GM21526 (cell line): ENCODE measurements around the gene SP5.
"Not testable (repeated sequence)": the region's sequence is repeated elsewhere in the genome, so short reads cannot be mapped to it uniquely, and the experiment has no call there.

ENCODE experiments used
- ATAC-seq: cut with Tn5 transposase; IDR thresholded peaks from one replicate; pipeline ENCODE4 v1.9.1; 2021; ENCODE audit warnings: moderate library complexity; ENCODE audit not compliant: unreplicated experiment, low FRiP score

Gene SP5

DNA sequence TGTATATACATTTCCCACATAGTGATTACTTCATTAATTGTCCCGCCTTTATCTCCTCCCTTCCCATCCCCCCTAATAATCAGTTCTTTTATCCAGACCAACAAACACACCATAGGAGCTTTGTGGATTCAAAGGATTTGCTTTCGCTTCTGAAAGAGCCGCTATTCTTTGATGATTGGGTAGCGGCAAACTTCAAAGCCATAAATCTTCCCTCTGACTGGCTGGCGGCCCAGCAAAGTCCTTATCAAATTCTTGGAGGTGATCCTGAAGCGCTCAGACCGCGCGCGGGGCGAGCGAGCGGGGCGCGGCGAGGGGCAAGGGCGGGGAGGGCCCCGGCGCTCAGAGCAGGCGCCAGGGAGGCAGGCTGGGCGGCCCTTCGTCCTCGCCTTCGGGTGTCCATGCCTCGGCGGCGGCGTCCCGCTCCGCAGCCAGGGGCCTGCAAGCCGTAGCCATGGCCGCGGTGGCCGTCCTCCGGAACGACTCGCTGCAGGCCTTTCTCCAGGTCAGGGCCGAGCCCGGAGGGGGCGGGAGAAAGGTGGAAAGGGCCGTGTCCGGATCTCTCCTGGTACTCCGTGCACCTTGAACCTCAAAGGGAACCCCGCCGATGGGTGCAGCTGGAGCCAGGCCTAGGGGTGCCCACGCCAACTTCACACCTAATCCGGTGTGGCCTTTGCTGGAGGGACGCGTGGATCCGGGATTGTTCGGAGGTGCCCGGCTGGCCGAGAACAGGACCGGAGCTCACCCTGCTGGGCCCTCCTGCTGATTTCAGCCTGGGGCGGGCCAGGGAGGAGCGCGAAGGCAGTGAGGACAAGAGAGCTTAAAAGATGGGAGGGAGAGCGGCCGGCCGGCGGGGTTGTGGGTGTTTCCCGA is at the start of gene SP5:
Gene SP5 (plus strand): TSS at position 276 of the 870 bp plus-strand sequence. CDS start 176 bp downstream, at position 452.
- no peak for ATAC-seq

DNA sequence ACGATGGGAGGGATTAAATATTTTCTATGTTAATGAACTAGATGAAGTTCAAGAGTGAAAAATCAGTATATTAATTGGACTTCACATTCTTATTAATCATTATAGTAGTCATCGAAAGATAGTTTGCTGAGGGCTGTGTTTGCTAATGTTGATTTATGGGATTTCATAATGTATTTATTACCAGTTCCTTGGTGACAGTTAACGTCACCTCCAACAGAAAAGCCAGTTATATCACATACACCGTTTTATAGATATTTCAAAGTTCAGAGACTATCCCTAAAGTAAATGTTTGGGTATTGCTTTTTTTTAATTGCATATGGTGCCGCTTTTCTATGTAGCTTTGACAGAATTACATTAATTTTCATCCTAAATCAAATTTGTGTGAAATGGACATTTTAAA is 49.4 kb upstream of the SP5 start:
- ATAC-seq, result no peak

DNA sequence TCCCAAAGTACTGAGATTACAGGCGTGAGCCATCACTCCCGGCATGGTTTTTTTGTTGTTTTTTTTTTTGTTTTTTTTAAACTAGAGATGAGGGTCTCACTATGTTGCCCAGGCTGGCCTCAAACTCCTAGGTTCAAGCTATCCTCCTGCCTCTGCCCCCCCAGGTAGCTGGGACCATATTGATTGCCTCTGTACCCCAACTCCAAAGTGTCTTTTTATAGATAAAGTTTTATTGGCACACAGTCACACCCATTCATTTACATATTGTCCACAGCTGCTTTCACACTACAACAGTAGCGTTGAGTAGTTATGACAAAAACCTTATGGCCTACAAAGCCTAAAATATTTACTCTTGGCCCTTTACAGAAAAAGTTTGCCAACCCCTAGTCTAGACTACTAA is 45.2 kb upstream of the SP5 start:
- no peak for ATAC-seq

DNA sequence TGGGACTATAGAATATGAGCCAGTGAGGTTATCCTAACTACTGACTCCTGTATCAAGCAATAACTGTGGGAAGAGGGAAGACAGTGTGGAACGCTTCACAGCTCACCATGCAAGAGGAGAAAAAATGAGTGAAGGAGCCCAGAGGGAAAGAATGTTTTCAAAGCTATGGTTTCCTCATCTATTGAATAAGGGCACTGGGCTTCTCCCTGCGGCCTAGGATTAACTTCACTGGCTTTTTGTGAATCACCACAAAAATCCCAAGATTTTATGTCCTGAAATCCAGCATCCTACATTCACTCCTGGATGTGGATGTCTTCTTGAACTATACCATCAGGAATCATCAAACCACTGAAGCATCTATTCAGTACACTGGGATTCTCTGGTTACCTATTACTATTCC is 44.5 kb upstream of the SP5 start:
- ATAC-seq, result no peak

DNA sequence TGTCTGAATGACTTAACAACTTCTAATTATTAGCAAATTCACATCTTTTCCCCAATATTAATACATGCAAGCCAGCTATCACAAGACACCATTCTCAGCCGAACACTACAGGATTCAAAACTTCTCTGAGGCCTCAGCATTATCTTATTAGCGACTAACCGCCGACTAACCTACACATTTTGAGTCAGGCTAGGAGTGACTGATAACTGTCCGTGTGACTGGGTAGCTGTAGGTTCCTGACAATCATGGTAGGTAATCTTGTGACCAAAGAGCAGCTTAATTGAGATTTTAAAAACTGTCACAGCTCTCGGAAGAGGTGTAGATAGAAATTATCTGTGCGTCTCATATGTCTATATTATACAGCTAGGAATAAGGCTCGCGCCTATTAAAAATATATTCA is 44.1 kb upstream of the SP5 start:
- ATAC-seq, result no peak

DNA sequence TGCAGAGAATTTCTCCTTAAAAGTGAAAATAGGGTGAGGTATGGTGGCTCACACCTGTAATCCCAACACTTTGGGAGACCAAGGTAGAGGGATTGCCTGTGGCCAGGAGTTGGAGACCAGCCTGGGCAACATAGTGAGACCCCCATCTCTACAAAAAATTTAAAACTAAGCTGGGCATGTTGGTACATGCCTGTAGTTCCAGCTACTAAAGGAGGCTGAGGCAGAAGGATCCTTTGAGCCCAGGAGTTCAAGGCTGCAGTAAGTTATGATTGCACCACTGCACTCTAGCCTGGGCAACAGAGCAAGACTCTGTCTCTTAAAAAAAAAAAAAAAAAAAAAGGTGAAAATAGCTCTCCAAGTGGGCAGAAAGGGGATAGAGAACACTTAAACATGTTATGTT is 40.9 kb upstream of the SP5 start:
- not testable (repeated sequence) for ATAC-seq

DNA sequence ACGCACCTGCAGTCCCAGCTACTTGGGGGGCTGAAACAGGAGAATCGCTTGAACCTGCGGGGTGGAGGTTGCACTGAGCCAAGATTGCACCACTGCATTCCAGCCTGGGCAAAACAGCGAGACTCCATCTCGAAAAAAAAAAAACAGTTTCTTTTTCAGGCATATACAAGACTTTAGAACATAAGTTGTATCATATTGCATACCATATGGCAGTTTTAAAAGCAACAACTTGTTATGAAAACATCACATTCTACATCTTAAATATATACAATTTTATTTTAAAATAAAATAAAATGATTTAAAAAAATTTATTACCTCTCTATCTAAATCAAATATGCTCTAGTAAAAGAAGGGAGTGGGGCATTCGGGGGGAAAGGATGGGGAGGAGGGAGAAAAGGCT is 39.4 kb upstream of the SP5 start:
- no peak for ATAC-seq

DNA sequence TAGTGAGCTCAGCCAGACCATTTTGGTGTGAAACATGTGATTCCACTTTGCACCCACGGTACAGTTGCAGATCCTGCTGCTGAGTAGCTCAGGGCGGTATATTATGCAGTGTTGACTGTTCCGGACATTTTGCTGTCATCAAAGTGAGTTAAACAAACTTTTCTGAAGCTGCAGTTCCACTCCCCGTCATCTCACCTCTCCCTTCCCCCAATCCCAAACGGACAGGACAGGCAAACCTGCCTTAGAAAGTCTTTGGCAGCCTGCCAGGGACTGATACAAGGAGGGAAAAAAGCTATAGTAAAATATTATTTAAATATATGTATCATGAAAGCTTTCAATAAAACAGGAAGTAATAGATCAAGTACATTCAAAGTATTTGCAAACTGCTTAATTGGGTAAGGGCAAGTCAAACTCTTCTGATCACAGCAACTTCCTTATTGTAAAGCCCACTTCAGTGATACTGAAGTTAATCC is 35.5 kb upstream of the SP5 start:
- ATAC-seq, result no peak

DNA sequence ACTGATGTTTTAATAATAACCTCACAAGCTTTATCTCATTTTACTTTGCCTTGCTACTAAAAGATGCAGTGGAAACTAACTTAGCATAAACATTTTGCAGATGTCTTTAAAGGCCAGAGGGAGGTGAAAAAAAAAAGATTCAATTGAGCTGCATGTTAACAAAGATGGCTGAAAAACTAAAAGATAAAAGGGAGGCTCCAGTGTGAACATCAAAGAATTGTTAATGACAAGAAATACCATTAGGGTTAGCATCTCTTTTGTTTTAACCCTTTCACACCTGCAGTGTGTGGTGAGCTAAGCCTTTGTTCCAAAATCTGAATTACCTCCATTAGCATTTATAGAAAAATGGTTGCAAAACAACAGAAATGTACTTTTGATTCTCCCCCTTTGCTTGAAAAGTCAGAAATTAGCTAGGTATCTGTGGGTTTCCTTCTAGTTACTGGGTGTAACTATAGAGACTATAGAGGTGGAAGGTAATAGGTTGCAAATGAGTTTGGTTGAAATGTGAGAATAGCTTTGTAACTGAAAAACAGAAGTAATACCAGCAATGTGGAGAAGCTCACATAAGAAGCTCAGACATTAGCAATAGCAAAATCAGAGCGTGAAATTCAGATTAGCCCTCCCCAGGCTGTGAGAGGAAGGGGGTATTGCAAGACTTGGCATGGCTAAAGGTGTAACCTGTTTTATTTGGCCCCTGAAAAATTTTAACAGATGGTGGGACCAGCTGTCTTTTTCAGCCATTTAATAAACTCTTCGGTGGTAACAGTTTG is 34.8 kb upstream of the SP5 start:
- peak; percentile 95 for ATAC-seq

DNA sequence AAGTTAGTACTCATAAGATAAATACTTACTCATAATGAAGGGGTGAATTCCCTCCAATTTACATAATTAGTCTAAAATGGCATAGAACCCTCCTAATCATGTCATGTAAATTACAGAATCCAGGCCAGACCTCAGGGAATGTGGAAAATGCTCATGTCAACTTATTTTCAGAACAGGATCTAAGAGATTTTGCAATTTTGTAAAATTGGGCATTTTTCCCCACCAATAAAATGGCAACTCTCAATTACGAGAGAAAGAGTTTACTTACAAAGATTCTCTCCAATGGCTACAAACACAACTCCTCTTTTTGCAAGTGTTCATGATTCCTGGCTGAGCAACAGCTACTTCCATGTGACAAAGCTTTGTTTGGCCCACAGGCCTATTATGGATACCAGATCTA is 33.8 kb upstream of the SP5 start:
- ATAC-seq, result no peak

DNA sequence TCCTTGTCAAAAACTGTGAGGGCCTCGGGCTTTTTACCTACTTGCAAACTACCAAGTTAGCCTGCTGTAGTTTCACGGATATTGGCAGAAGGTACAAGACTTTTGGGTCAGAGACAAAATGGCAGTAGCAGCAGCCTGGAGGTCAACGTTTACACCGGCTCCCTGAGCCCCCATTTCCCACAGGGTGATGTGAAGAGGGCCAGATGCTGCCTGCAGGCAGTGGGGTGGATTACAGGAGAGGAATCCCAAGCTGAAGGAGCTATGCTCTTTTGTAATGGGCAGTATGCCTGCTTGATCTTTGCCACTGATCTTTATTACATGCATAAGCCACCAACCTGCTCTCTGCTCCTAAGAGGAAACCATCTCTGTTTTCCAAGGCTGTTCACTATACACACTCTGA is 29.5 kb upstream of the SP5 start:
- no peak for ATAC-seq

DNA sequence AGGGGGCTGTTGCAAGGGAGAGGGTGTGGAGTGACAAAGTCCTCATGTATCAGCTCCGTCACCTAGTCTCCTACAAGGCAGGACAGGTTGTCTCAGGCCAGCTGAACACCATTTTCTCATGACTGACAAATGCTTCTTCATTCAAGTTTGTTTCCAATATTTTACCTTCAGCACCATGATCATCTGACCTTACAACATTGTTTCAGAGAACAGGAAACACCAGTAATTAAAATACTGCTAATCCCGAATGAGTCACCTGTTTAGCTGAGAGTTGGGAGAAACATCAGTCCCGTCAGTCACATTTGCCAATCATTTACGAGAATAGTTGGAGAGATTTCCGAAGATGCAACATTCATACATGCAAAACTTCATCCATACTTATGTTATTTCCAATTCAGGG is 25.7 kb upstream of the SP5 start:
- ATAC-seq, result no peak

DNA sequence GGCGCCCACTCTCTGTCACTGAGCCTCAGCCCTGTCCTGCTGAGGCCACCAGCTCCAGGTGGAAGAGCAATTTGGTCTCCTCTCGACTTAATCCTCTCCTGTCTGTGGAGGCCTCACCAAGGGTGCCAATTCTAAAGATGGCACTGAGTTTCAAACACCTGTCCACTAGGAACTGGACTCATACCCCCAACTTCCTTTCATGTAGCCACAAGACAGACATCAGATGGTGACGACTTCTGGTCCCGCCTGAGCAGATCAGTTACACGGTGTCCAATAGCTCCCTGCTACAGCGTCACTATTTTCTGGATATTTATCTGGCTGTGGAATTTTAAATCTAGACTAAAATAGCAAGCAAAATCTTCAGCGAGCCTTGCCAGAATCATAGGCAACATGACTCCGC is 24.5 kb upstream of the SP5 start:
- ATAC-seq, result no peak

DNA sequence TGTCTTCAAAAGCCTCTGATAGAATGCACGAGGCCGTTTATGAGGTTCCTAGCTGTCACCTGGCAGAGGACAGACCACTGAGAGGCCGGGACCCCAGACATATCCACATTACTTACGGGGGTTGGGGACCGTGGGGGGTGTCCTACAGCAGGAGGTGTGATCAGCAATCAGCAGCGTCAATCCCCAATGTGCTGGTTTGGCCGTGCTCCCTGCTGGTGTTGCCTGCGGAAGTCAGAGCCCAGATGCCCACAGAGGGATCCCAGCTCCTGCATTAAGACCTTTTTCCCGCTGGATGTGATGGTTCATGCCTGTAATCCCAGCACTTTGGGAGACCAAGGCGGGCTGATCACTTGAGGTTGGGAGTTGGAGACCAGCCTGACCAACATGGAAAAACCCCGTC is 20.8 kb upstream of the SP5 start:
- ATAC-seq, result no peak

DNA sequence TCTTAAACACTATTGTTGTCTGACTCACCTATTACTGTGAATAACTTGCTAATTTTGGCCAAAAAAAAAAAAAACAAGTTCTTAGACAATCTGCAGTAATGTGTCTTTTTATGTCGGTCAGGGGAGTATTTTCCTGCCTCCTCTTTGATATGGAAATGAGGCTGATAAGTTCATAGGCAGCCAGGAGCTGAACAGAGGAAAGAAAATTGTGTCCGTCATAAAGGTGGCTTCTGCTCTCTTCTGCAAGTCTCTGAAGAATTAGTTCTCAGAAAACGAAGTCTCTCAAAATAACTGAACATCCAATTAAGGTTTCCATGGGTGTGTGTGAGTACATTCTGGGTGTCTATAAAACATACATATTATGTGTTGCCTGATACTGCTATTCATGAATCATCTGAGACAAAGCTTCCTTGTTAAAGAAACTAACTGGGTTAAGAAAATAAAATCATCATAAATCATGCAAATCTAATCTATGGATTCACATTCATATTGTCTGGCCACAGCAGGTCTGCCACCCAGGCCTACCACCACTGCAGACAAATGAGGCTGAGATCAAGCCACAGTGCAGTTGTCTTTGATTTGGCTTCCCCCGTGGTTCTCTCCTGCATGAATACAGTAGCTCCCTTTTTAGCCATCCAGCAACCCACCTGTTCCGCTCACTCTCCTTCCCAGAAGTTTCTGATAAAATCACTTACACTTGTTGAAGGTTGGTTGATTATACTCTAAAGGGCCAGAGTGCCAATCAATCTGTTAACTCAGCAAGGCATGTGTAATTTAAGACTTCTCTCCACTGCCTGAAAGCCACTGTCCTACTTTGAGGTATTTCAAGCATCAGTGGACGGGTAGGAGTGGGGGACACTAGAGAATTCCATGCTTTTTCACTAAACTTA is 19.4 kb upstream of the SP5 start:
- ATAC-seq, result no peak

DNA sequence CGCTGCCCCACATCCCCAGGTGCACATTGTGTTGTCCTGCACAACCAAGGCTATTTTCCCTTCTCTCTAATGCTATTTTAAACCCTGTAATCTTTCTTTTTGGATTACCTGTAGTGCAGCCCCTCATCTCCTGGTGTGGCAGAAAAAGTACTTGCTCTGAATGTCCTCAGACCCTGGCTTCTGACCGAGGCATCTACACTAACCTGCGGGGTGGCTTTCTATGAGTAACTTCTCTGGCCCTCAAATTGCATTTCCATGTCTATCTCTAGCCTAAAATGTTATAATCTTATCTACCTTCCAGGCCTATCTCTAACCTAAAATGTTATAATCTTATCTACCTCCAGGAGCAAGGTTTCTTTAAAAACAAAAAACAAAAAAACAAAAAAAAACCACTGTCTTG is 18.2 kb upstream of the SP5 start:
- no peak for ATAC-seq

DNA sequence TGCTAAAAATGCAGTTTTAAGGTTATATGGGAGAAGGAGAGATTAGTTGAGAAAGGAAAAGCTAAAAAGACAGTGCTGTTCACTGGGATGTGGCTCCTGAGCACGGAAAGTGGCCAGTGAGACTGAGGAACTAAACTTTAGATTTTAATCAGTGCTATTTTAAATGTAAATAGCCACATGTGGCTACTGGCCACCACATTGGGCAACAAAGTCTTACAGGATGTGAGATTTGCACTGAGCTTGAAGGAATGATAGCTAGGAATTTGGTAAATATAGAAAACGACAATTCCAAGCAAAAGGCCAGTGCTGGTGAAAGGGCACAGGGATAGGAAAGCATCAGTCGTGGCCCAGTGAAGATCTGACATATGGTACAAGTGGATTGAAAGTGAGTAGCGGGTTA is 14.1 kb upstream of the SP5 start:
- no peak for ATAC-seq

DNA sequence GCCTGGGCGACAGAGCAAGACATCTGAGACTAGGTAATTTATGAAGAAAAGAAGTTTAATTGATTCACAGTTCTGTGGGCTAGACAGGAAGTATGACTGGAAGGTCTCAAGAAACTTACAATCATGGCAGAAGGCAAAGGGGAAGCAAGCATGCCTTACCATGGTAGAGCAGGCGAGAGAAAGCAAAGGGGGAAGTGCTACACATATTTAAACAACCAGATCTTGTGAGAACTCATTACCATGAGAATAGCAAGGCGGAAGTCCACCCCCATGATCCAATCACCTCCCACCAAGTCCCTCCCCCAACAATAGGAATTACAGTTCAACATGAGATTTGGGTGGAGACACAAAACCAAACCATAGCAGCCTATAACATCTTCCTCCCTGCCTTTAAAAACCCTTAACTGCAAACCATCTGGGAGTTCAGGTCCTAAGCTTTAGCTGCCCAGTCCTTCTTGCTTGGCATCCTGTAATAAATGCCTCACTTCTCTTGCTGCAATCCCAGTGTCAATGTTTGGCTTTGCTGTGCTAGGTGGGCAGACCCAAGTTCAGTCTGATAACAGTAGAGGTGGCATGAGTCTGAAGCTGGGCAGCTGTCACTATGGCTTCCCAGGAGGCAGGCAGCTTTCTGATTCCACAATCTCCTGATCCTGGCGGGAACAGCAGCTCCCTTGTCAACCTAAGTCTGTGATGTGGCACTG is 11.2 kb upstream of the SP5 start:
- no peak for ATAC-seq

DNA sequence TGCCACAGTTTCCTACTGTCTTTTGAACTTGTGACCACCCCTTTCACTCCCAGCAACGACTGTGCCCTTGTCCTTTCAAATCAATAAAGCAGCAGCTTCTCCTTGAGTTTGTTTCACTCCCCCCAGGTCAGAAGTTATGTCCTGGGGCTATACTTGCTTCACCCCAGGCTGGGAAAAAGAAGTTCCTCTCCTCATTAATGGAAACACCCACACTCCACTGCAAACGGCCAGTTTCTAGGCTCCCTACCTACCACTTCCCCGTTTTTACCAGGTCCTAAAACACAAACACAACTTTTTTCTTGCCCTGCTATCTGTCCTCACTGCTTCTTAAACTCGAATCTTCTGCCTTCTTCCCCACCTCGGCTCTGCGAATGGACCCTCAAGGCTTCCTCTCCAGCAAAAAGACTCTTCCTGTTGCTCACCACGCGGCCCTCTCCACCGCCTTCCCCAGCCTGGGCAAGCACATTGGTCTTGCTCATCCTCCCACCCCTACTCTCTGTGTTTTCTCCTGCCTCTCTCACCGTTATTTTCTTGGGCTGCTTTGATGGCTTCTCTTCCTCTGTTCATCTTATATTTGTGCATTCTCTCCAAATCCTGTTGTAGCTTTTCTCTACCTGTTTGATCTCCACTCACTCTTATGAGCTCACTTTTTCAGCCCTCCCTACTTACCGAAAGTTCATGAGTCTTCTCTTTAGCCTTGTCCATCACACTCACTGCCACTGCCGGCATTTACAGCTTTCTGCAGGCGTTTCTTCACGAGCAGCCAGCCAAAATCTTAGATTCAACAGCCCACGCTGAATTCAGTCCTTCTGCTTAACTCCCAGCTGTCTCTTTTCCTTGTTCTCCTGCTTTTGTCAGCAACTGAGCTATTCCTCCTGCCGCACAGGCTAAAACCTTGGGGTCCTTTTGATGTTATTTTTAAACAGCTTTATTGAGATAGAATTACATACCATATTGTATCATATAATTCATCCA is 7.0 kb upstream of the SP5 start:
- ATAC-seq, result no peak
